ENCODE results near the gene KCNJ6.

DNA sequence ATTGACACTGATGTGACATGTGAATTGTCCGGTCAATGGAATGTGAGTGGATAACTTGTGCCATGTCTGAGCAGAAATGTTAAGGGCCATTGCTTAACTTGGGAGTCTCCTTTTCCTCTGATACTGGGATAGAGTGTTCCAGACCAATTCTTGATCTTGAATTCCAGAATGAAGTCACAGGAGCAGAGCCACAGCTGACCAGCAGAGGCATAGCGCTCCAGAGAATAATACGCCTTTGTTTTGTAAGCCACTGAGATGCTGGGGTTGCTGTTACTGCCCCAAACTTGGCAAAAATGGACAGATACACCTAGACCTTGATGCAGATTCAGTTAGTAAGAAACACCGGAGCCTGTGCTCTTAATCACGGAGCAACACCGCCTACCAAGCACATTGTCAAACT, 6.3 kb downstream of the KCNJ6 start:
- no peak for TF ChIP-seq POLR2A (IDR thresholded peaks at IDR 0.05)
- TF ChIP-seq, protein P1, sequence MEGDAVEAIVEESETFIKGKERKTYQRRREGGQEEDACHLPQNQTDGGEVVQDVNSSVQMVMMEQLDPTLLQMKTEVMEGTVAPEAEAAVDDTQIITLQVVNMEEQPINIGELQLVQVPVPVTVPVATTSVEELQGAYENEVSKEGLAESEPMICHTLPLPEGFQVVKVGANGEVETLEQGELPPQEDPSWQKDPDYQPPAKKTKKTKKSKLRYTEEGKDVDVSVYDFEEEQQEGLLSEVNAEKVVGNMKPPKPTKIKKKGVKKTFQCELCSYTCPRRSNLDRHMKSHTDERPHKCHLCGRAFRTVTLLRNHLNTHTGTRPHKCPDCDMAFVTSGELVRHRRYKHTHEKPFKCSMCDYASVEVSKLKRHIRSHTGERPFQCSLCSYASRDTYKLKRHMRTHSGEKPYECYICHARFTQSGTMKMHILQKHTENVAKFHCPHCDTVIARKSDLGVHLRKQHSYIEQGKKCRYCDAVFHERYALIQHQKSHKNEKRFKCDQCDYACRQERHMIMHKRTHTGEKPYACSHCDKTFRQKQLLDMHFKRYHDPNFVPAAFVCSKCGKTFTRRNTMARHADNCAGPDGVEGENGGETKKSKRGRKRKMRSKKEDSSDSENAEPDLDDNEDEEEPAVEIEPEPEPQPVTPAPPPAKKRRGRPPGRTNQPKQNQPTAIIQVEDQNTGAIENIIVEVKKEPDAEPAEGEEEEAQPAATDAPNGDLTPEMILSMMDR (IDR thresholded peaks at IDR 0.05 in 4 of 5, conservative IDR thresholded peaks at IDR 0.05 in 1 of 5), result no peak
